GM13977 (cell line): ENCODE measurements around the gene NF1.
"Not testable (repeated sequence)": the region's sequence is repeated elsewhere in the genome, so short reads cannot be mapped to it uniquely, and the experiment has no call there.

Source experiments
- DNase-seq: peaks from one replicate; pipeline ENCODE4 v3.0.0; 2012; ENCODE audit warnings: low spot score
- CTCF ChIP-seq: IDR thresholded peaks from 2 replicates; pipeline ENCODE4 v1.5.1; 2012; ENCODE audit warnings: mild to moderate bottlenecking, control low read depth; ENCODE audit not compliant: insufficient read depth; ENCODE audit errors: extremely low read depth, missing control alignments
- in situ Hi-C: fragments of 300-500 bp; cut with MboI; formaldehyde crosslinking; loops from one replicate; pipeline ENCODE4 v1.12.0; 2022; ENCODE audit warnings: low sequenced_read_pairs, low pct_unique_long_range_greater_than_20kb, mixed read lengths, inconsistent platforms; ENCODE audit not compliant: unreplicated experiment

The NF1 gene

GRCh38 chr17:31281061-31281460, 186.3 kb downstream of the NF1 start:
- in situ Hi-C loops, result no loop called here
- no peak for TF ChIP-seq CTCF

GRCh38 chr17:31283841-31284240, 189.1 kb downstream of the NF1 start:
- TF ChIP-seq CTCF, result no peak
- DNase-seq, result no peak
- in situ Hi-C loops, result no loop called here

More at GRCh38 chr17:31281061-31281460, 186.3 kb downstream of the NF1 start:
- no peak for DNase-seq

GRCh38 chr17:31286587-31286986, 191.8 kb downstream of the NF1 start:
- TF ChIP-seq CTCF, result no peak
- in situ Hi-C loops, result no loop called here
- no peak for DNase-seq

- in situ Hi-C loops, DNase-seq: not testable (repeated sequence)
These were observed 193.2 kb downstream of the NF1 start for GRCh38 chr17:31287932-31288331.

- no peak for TF ChIP-seq CTCF
- DNase-seq, result no peak
These were observed 195.0 kb downstream of the NF1 start for GRCh38 chr17:31289790-31290189.

GRCh38 chr17:31291820-31292219, 197.0 kb downstream of the NF1 start:
- in situ Hi-C loops, result no loop called here
- no peak for TF ChIP-seq CTCF
- DNase-seq, result no peak

More at GRCh38 chr17:31289790-31290189, 195.0 kb downstream of the NF1 start:
- in situ Hi-C loops, result no loop called here

- no peak for TF ChIP-seq CTCF
- no peak for DNase-seq
- in situ Hi-C loops, result no loop called here
These were observed 198.8 kb downstream of the NF1 start for GRCh38 chr17:31293581-31293980.
